HEK293 (cell line): Measurements from ENCODE around the gene PEX3.
A peak's percentile ranks its signal among the peaks of the same experiment; 100 is the strongest.

Experiments
- FEZF1 ChIP-seq: fragments of 450-650 bp; formaldehyde crosslinking; IDR thresholded peaks from 2 replicates; pipeline ENCODE4 v1.5.1; 2016; ENCODE audit warnings: missing biosample characterization, missing genetic modification characterization
- IKZF3 ChIP-seq: fragments of 450-650 bp; IDR thresholded peaks from 2 replicates; pipeline ENCODE4 v1.5.0; 2018; ENCODE audit warnings: missing biosample characterization, mild to moderate bottlenecking, missing genetic modification characterization, moderate library complexity
- KLF8 ChIP-seq: fragments of 450-650 bp; formaldehyde crosslinking; IDR thresholded peaks from 2 replicates; pipeline ENCODE4 v1.5.1; 2016; ENCODE audit warnings: missing biosample characterization, missing genetic modification characterization
- OSR2 ChIP-seq: fragments of 450-650 bp; formaldehyde crosslinking; IDR thresholded peaks from 2 replicates; pipeline ENCODE4 v1.5.1; 2016; ENCODE audit warnings: missing biosample characterization, missing genetic modification characterization
- PBX3 ChIP-seq: sonication (generic); formaldehyde crosslinking; IDR thresholded peaks from 2 replicates; pipeline ENCODE4 v1.8.1; 2022; ENCODE audit warnings: mild to moderate bottlenecking, moderate library complexity, missing genetic modification reagents
- PRDM2 ChIP-seq: fragments of 450-650 bp; formaldehyde crosslinking; IDR thresholded peaks from 2 replicates; pipeline ENCODE4 v1.5.1; 2016; ENCODE audit warnings: missing biosample characterization, missing genetic modification characterization, borderline replicate concordance
- SETDB1 ChIP-seq: IDR thresholded peaks from one replicate; pipeline ENCODE4 v1.6.1; 2017; ENCODE audit warnings: mild to moderate bottlenecking, low read length, moderate library complexity, mixed read lengths; ENCODE audit not compliant: insufficient read length
- ZFP3 ChIP-seq: fragments of 450-650 bp; formaldehyde crosslinking; IDR thresholded peaks from 2 replicates; pipeline ENCODE4 v1.5.1; 2016; ENCODE audit warnings: low read depth, missing biosample characterization, missing genetic modification characterization
- ZFP41 ChIP-seq: fragments of 450-650 bp; formaldehyde crosslinking; IDR thresholded peaks from 2 replicates; pipeline ENCODE4 v1.5.1; 2016; ENCODE audit warnings: missing biosample characterization, missing genetic modification characterization, borderline replicate concordance
- ZNF10 ChIP-seq: fragments of 450-650 bp; formaldehyde crosslinking; IDR thresholded peaks from 2 replicates; pipeline ENCODE4 v1.5.1; 2017; ENCODE audit warnings: missing biosample characterization, missing genetic modification characterization
- ZNF19 ChIP-seq: fragments of 450-650 bp; formaldehyde crosslinking; IDR thresholded peaks from 2 replicates; pipeline ENCODE4; 2016; ENCODE audit warnings: missing biosample characterization, missing genetic modification characterization, low read depth
- ZNF26 ChIP-seq: fragments of 450-650 bp; formaldehyde crosslinking; IDR thresholded peaks from 2 replicates; pipeline ENCODE4 v1.5.1; 2016; ENCODE audit warnings: missing biosample characterization, missing genetic modification characterization
- ZNF280C ChIP-seq: fragments of 450-650 bp; formaldehyde crosslinking; IDR thresholded peaks from 2 replicates; pipeline ENCODE4 v1.5.1; 2016; ENCODE audit warnings: missing biosample characterization, missing genetic modification characterization
- ZNF37A ChIP-seq: fragments of 450-650 bp; IDR thresholded peaks from 2 replicates; pipeline ENCODE4 v1.5.1; 2018; ENCODE audit warnings: missing biosample characterization, missing genetic modification characterization
- ZNF391 ChIP-seq: fragments of 450-650 bp; formaldehyde crosslinking; IDR thresholded peaks from 2 replicates; pipeline ENCODE4 v1.5.1; 2016; ENCODE audit warnings: low read depth, missing biosample characterization, missing genetic modification characterization, borderline replicate concordance
- ZNF518A ChIP-seq: fragments of 450-650 bp; formaldehyde crosslinking; conservative IDR thresholded peaks from 2 replicates; pipeline ENCODE4 v1.5.1; 2016; ENCODE audit warnings: low read depth, missing biosample characterization, missing genetic modification characterization
- ZNF626 ChIP-seq: fragments of 450-650 bp; sonication (Bioruptor Pico); formaldehyde crosslinking; IDR thresholded peaks from 2 replicates; pipeline ENCODE4 v1.5.1; 2018; ENCODE audit warnings: missing biosample characterization, missing genetic modification characterization, inconsistent platforms
- ZNF660 ChIP-seq: fragments of 450-650 bp; IDR thresholded peaks from 2 replicates; pipeline ENCODE4 v1.5.1; 2018; ENCODE audit warnings: missing biosample characterization, mild to moderate bottlenecking, missing genetic modification characterization
- ZNF76 ChIP-seq: fragments of 450-650 bp; formaldehyde crosslinking; IDR thresholded peaks from 2 replicates; pipeline ENCODE4; 2016; ENCODE audit warnings: low read depth, missing biosample characterization, missing genetic modification characterization, borderline replicate concordance
- ZNF768 ChIP-seq: fragments of 450-650 bp; formaldehyde crosslinking; IDR thresholded peaks from 2 replicates; pipeline ENCODE4 v1.5.1; 2018; ENCODE audit warnings: missing biosample characterization, mild to moderate bottlenecking, missing genetic modification characterization
- ZNF791 ChIP-seq: fragments of 450-650 bp; formaldehyde crosslinking; IDR thresholded peaks from 2 replicates; pipeline ENCODE4 v1.5.1; 2016; ENCODE audit warnings: missing biosample characterization, missing genetic modification characterization
- ZNF837 ChIP-seq: fragments of 450-650 bp; formaldehyde crosslinking; IDR thresholded peaks from 2 replicates; pipeline ENCODE4 v1.5.1; 2016; ENCODE audit warnings: missing biosample characterization, missing genetic modification characterization

PEX3 gene

GRCh38 chr6:143450453-143451371, at the start of gene PEX3, which contains the start of gene ADAT2 (continued):
- TF ChIP-seq OSR2 (tag by site-specific recombination) (no peak), ZNF660 (peak; percentile 100), ZFP3 (tag by site-specific recombination) (peak; percentile 58), ZNF626 (peak; percentile 40; the same call in 1 of the 2 replicates), ZNF837 (tag by site-specific recombination) (no peak), IKZF3 (tag by site-specific recombination) (peak; percentile 75), ZNF37A (tag by site-specific recombination) (peak; percentile 71; the same call in 1 of the 2 replicates), ZNF10 (tag by site-specific recombination) (peak; percentile 74; the same call in 1 of the 2 replicates), PBX3 (peak; percentile 93; the same call in 1 of the 2 replicates), ZNF768 (tag by site-specific recombination) (peak; percentile 22; the same call in 1 of the 2 replicates), ZNF518A (peak; percentile 91), ZFP41 (peak; percentile 67; the same call in 1 of the 2 replicates), ZNF791 (tag by site-specific recombination) (no peak), ZNF280C (tag by site-specific recombination) (no peak), ZNF19 (no peak), ZNF26 (tag by site-specific recombination) (peak; percentile 48; the same call in 1 of the 2 replicates), PRDM2 (tag by site-specific recombination) (no peak), FEZF1 (tag by site-specific recombination) (peak; percentile 61), SETDB1 (peak; percentile 32), ZNF76 (peak; percentile 92; the same call in 1 of the 2 replicates), KLF8 (tag by site-specific recombination) (peak; percentile 98), ZNF391 (tag by site-specific recombination) (peak; percentile 99)
